Endothelial cell of umbilical vein (primary cell): ENCODE results near the gene IGSF11. TPM values are rescaled to one million over a fixed set of nuclear protein-coding genes. Genes with fewer than 3 reads are reported as not detected.

Source experiments
- BruUV-seq: library from RNA; stranded (reverse); fragments of 400-500 nt; replicated peaks from 2 replicates; lab custom pipeline; 2021; lab: Mats Ljungman, UMichigan
- CTCF ChIA-PET: fragments of 300-600, 350-600 bp; sonication (Branson Sonifier 250); formaldehyde crosslinking; loops from one replicate; lab custom pipeline; 2021; ENCODE audit warnings: antibody characterized with exemption, inconsistent platforms; lab: Charles Lee
- POLR2A ChIA-PET: fragments of 300-600, 350-600 bp; sonication (Branson Sonifier 250); formaldehyde crosslinking; loops from one replicate; lab custom pipeline; 2021; ENCODE audit warnings: antibody characterized with exemption, inconsistent platforms; lab: Charles Lee
- DNase-seq: peaks from one replicate; pipeline ENCODE4 v3.0.0-alpha.2; 2011; ENCODE audit warnings: low read depth, low spot score
- FAIRE-seq: peaks from 2 replicates; lab custom pipeline; 2011; peaks lifted over from hg19 to GRCh38; lab: Jason Lieb, UNC
- H2AFZ ChIP-seq: 2 replicates; pipeline ENCODE4 v1.6.0; 2012; ENCODE audit warnings: low read depth, low read length, control low read depth, inconsistent platforms
- H3K27ac ChIP-seq: 2 replicates; pipeline ENCODE4 v1.5.1; 2011; ENCODE audit warnings: low read depth, mild to moderate bottlenecking, control low read depth, low read length, moderate library complexity; ENCODE audit not compliant: insufficient read depth
- H3K27me3 ChIP-seq, 2 experiments: 2 replicates each; pipeline versions ENCODE4 v1.6.0 to v1.6.1; 2011; ENCODE audit warnings: low read length in 2 of 2, mixed read lengths in 1 of 2; ENCODE audit not compliant: control insufficient read depth in 2 of 2, insufficient read depth in 2 of 2
- H3K36me3 ChIP-seq, 2 experiments: 2 replicates in 1 of 2; 3 replicates in 1 of 2; pipeline ENCODE4 v1.5.1; 2011; ENCODE audit warnings: low read length in 2 of 2, mild to moderate bottlenecking in 1 of 2, moderate library complexity in 1 of 2; ENCODE audit not compliant: control insufficient read depth in 2 of 2, insufficient read depth in 2 of 2; ENCODE audit errors: extremely low read depth in 1 of 2
- H3K4me1 ChIP-seq: 3 replicates; pipeline ENCODE4 v1.5.1; 2011; ENCODE audit warnings: mild to moderate bottlenecking, low read length; ENCODE audit not compliant: control insufficient read depth, insufficient read depth; ENCODE audit errors: extremely low read depth
- H3K4me2 ChIP-seq: 2 replicates; pipeline ENCODE4 v1.6.1; 2011; ENCODE audit warnings: low read length, control low read depth, mixed read lengths; ENCODE audit not compliant: insufficient read depth
- H3K4me3 ChIP-seq, 3 experiments: fragments of 200-600 bp in 1 of 3; sonication (generic), shearing (Covaris generic) in 1 of 3; replicated peaks in 1 of 3; 2 replicates each; pipeline ENCODE4 v1.5.1; 2011 to 2016; ENCODE audit warnings: control low read depth in 3 of 3, low read length in 3 of 3, mild to moderate bottlenecking in 2 of 3, inconsistent platforms in 1 of 3, low read depth in 1 of 3, moderate library complexity in 1 of 3; ENCODE audit not compliant: insufficient read depth in 1 of 3
- H3K79me2 ChIP-seq: 2 replicates; pipeline ENCODE4 v1.6.0; 2012; ENCODE audit warnings: low read length, inconsistent platforms; ENCODE audit not compliant: control insufficient read depth, insufficient read depth
- H3K9ac ChIP-seq: replicated peaks from 2 replicates; pipeline ENCODE3; 2011; ENCODE audit warnings: low read length, control low read depth; ENCODE audit not compliant: insufficient read depth; ENCODE audit errors: extremely low read depth
- H3K9me1 ChIP-seq: replicated peaks from 3 replicates; pipeline ENCODE4 v1.6.0; 2011; ENCODE audit warnings: mild to moderate bottlenecking, low read length; ENCODE audit not compliant: control insufficient read depth, insufficient read depth; ENCODE audit errors: extremely low read depth
- H3K9me3 ChIP-seq: replicated peaks from 2 replicates; pipeline ENCODE4 v1.5.1; 2012; ENCODE audit warnings: low read length, inconsistent platforms; ENCODE audit not compliant: control insufficient read depth, insufficient read depth
- H4K20me1 ChIP-seq: replicated peaks from 2 replicates; pipeline ENCODE3; 2011; ENCODE audit warnings: mild to moderate bottlenecking, low read length; ENCODE audit not compliant: control insufficient read depth, insufficient read depth; ENCODE audit errors: extremely low read depth
- CTCF ChIP-seq, 2 donors: IDR thresholded peaks; 1 replicate in 1 of 2; 2 replicates in 1 of 2; pipeline ENCODE4 v1.5.1; 2011; ENCODE audit warnings: low read length in 2 of 2, mild to moderate bottlenecking in 2 of 2, moderate library complexity in 2 of 2, control low read depth in 1 of 2, inconsistent platforms in 1 of 2, low read depth in 1 of 2; ENCODE audit not compliant: insufficient read depth in 1 of 2; ENCODE audit errors: extremely low read depth in 1 of 2
- EZH2 ChIP-seq: IDR thresholded peaks from 2 replicates; pipeline ENCODE4 v1.6.1; 2012; ENCODE audit warnings: borderline replicate concordance, low read depth, mild to moderate bottlenecking, moderate library complexity, low read length, inconsistent platforms; ENCODE audit not compliant: severe bottlenecking
- FOS ChIP-seq: IDR thresholded peaks from 2 replicates; pipeline ENCODE4 v1.6.1; 2011; ENCODE audit warnings: mild to moderate bottlenecking, low read length, moderate library complexity, borderline replicate concordance; ENCODE audit not compliant: insufficient read depth
- GATA2 ChIP-seq: IDR thresholded peaks from 2 replicates; pipeline ENCODE4 v1.7.0; 2011; ENCODE audit warnings: low read depth, mild to moderate bottlenecking, moderate library complexity, mixed read lengths, low read length; ENCODE audit not compliant: insufficient read length, insufficient read depth
- JUN ChIP-seq: IDR thresholded peaks from 2 replicates; pipeline ENCODE4 v1.6.1; 2011; ENCODE audit warnings: borderline replicate concordance, low read depth; ENCODE audit not compliant: insufficient read length, insufficient read depth
- MAX ChIP-seq: IDR thresholded peaks from 2 replicates; pipeline ENCODE4 v1.6.1; 2011; ENCODE audit not compliant: insufficient read depth, insufficient read length
- MYC ChIP-seq: IDR thresholded peaks from one replicate; pipeline ENCODE4 v1.6.1; 2011; ENCODE audit warnings: mild to moderate bottlenecking, low read depth, low read length
- POLR2A ChIP-seq: IDR thresholded peaks from 2 replicates; pipeline ENCODE4 v1.6.1; 2012; ENCODE audit warnings: low read depth, mild to moderate bottlenecking, control low read depth, low read length
- POLR2AphosphoS5 ChIP-seq: IDR thresholded peaks from 2 replicates; pipeline ENCODE4 v1.6.1; 2012; ENCODE audit warnings: low read depth, mild to moderate bottlenecking, control low read depth, low read length, moderate library complexity; ENCODE audit not compliant: insufficient read depth
- dilution Hi-C: fragments of 300-500 bp; cut with MboI; formaldehyde crosslinking; loops from one replicate; pipeline ENCODE4 v1.15.0; 2019; ENCODE audit warnings: low sequenced_read_pairs; ENCODE audit not compliant: extremely low pct_ligation_motif_present
- intact Hi-C: fragments of 100-400 bp; cut with micrococcal nuclease; formaldehyde crosslinking; loops from one replicate; pipeline ENCODE4 v1.10.0; 2022
- polyA plus RNA-seq, 4 experiments: library from polyadenylated mRNA; depleted of rRNA in 3 of 4; stranded (reverse) in 3 of 4; unstranded in 1 of 4; fragments of >200 nt; gene quantifications; 2 replicates each; pipeline versions ENCODE4 v1.2.1 to v1.2.3, GENCODE V29; 2011 to 2012; ENCODE audit warnings: missing spikeins in 1 of 4
- total RNA-seq: library from RNA; stranded (reverse); gene quantifications from 2 replicates; pipeline ENCODE4 v1.2.3, GENCODE V29; 2021

The IGSF11 gene
- total and polyA plus RNA-seq, 2 donors (not counting 3 experiments of a cell fraction or from before 2014, with no cell fraction given): not detected

GRCh38 chr3:118988198-118989130 is 46.2 kb downstream of the IGSF11 start:
- Histone ChIP-seq H3K36me3 (no peaks in the 10 kb centered on the region), H3K9ac (no peak overlapping the region), H3K4me1 (no peaks in the 10 kb centered on the region), H3K27me3 (peaks cover 0 to 1% of the 10 kb centered on the region in 2 experiments), H2AFZ (no peak overlapping the region), H3K9me3 (no peaks in the 10 kb centered on the region), H3K27ac (no peak overlapping the region), H3K4me2 (no peak overlapping the region), H4K20me1 (no peaks in the 10 kb centered on the region), H3K4me3 (no peak overlapping the region), H3K9me1 (no peaks in the 10 kb centered on the region), H3K79me2 (no peaks in the 10 kb centered on the region)
- DNase-seq (no peak), FAIRE-seq (no peak)
- BruUV-seq: no TSS peak
- intact Hi-C loops: no loop called here
- ChIA-PET POLR2A (no interaction called here), CTCF (interaction anchor here (1.0 kb wide), 1 partner anchor 103 kb away, joined by 4 read pairs; no protein-coding TSS in a partner anchor)
- TF ChIP-seq POLR2AphosphoS5: no peak
- no peak for TF ChIP-seq JUN
- TF ChIP-seq MYC: no peak
- no peak for TF ChIP-seq EZH2
- TF ChIP-seq FOS: no peak
- no peak for TF ChIP-seq POLR2A
- TF ChIP-seq MAX: no peak
- TF ChIP-seq GATA2: no peak
- TF ChIP-seq CTCF (IDR thresholded peaks at IDR 0.05; ENCODE audit: extremely low read depth in 1 of 2, insufficient read depth in 1 of 2, low read depth in 1 of 2, low read length in 2 of 2): no peak
- dilution Hi-C loops: no loop called here
